Stimulated activated CD4-positive, alpha-beta T cell treated with anti-CD3 and anti-CD28 coated beads, TNF-alpha, amount 100 ng/mL, for 48 hours (primary cell): Measurements from ENCODE around the gene TMEM123.
"Not testable (repeated sequence)": the region's sequence is repeated elsewhere in the genome, so short reads cannot be mapped to it uniquely, and the experiment has no call there.

Experiments
- DNase-seq, 3 donors: peaks; one replicate each; pipeline ENCODE4 v3.0.0-alpha.2; 2020; ENCODE audit warnings: low read depth in 3 of 3

Gene TMEM123

DNA sequence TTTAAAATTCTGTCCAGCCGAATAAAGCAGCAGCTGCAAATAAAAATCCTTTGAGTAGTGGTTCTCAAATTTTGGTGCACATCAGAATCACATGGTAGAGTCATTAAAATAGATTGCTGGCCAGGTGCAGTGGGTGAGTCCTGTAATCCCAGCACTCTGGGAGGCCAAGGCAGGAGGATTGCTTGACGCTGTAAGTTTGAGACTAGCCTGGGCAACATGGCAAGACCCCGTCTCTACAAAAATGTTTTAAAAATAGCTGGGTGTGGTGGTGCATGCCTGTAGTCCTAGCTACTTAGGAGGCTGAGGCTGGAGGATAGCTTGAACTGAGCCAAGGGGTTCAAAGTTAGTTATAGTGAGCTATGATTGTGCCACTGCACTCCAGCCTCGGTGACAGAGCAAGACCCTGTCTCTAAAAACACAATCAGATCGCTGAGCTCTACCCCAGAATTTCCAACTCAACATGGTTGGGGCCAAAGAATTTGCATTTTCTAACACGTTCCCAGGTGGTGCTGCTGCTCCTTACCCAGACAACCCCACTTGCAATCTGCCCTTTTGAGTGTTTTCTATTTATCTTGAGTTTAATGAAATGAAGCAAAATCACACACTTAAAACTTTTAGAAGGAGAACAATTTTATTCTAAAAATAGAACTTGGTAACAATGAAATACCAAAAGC lies 56.7 kb downstream of the TMEM123 start:
- DNase-seq, result no peak

DNA sequence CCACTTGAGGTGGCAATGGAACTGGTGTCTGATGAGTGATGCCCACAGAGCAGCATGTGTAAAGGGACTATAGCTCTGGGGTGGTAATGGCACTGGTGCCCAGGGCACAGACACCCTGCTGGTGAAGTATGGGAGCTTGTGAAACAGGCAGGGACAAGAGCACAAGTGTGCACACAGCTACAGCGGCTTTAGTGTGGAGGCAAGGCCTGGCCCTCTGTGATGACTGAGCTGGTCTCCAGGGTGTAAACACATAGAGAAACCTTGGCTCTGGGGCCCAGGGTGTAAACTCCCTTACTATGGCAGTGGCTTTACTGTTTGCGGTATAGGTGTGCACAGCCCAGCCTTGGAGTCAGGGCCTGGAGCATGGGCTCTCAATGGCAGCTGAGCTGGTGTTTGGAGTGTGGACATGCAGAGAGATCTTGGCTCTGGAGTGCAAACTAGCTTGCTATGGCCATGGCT lies 59.3 kb downstream of the TMEM123 start:
- DNase-seq, result no peak

DNA sequence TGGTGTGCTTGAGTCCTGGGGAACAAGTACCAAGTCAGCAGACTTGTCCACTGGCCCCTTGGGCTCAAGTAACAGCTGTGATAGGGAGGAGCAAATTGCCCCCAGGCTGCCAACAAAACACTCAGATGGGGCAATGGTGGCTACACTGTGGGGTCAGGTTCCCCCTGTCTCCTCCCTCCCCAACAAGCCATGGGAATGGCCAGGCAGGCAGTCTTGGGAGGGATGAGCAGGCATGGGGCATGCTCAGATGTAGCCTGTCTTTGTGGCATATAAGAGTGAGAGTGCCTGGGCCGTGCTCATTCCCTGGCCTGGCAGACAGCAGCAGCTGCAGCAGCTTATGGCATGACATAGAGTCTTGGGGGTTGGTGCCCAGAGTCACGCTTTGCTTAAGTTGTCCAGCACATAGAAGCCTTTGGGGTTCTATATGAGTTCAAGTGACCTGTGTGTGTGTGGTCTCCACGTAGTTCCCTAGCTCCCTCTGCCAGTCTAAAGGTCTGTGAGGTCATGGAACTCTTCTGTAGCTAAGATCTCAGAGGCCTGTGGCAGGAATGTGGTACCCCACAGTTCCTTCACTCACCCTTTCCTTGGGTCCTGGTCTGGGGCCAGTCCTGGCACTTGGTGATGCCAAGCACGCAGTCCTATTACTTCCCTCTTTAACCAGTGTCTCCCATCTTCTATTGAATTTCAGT lies 60.9 kb downstream of the TMEM123 start:
- no peak for DNase-seq

DNA sequence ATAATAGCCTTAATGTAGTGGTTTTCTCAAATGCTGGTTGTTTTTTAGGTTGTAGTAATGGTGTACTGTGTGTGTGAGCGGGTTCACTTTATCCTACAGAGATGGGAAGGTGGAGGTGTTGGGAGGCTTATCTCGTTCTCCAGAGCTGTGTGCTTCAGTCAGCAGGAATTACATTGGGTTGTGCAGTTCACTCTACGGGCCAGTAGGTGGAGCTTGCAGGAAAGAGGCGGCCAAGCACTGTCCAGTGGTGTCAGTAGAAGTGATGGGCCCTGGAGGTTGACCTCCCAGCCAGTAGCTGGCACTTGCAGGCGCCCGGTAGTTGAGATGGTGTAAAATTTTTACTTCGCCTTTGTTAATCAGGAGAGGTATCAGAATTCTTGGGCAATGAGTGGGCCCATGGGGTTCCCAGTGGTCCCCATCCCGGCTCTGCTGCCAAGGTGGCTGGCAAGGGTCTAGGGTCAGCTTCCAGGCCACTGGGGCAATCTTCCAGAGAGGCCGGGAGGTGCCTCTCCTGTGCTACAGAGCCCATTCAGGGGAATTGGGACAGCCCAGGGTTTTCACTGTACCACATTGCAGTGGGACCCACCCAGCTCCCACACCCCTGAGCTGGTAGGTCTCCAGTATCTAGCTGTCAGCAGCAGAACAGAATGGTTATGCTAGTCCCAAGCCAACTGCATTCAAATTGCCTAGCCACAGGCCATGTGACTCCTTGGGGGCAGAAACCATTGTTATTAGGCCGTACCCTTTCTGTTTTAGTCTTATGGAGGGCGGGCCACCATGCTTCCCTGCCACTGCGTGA lies 61.7 kb downstream of the TMEM123 start:
- peak in 2 of 3 donors; percentile 23 to 28 for DNase-seq

DNA sequence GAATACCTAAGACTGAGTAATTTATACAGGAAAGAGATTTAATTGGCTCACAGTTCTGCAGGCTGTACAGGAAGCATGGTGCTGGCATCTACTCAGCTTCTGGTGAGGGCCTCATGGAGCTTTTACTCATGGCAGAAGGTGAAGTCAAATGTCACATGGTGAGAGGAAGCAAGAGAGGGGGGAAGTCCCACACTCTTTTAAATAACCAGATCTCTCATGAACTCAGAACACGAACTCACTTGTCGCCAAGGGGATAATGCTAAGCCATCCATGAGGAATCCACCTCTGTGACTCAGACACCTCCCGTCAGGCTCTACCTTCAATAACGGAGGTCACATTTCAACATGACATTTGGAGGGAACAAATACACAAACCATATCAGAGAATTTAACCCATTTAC lies 63.3 kb downstream of the TMEM123 start:
- DNase-seq, result no peak

DNA sequence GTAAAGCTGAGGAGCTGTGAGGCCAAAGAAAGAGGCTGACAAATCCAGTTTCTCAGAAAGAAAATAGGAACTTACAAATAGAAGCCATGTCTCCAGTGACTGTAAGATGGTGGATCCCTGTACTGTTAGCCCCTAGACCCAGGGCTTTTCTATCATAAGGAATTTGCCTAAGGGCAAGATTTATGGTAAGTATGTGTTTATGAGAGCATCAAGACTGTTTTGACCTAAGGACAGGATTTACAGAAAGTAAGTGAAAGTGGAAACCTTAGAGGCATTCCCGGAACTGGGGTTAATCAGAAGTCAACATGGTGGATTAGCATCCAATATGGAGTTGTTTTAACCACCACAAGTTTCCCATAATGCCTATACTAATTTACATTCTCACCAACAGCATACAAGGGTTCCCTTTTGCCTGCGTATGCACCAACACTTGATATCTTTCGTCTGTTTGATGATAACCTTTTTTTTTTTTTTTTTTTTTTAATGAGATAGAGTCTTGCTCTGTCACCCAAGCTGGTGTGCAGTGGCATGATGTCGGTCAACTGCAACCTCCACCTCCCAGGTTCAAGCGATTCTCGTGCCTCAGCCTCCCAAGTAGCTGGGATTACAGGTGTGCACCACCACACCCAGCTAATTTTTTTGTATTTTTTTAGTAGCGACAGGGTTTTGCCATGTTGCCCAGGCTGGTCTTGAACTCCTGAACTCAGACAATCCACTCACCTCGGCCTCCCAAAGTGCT lies 65.4 kb downstream of the TMEM123 start:
- DNase-seq, result no peak

DNA sequence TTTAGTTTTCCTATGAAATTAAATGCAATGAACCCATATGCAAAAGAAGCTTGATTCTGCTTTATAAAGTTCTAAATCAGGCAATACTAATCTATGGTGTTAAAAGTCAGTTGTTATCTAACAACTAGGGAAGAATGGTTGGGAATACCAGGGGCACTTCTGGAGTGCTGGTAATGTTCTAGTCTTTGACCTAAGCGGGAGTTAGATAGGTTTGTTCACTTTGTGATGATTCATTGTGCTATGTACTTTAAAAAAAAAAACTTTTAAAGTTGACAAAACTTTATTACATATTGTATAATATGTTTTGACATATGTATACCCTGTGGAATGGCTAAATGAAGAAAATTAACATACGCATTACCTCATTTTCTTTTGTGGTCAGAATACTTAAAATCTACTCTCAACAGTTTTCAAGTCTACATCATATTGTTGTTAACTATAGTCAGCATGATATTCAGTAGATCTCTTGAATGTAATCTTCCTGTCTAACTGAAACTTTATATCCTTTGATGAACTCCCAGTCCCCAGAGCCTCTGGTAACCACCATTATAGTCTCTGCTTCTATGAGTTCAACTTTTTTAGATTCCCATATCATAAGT lies 66.3 kb downstream of the TMEM123 start:
- no peak for DNase-seq

DNA sequence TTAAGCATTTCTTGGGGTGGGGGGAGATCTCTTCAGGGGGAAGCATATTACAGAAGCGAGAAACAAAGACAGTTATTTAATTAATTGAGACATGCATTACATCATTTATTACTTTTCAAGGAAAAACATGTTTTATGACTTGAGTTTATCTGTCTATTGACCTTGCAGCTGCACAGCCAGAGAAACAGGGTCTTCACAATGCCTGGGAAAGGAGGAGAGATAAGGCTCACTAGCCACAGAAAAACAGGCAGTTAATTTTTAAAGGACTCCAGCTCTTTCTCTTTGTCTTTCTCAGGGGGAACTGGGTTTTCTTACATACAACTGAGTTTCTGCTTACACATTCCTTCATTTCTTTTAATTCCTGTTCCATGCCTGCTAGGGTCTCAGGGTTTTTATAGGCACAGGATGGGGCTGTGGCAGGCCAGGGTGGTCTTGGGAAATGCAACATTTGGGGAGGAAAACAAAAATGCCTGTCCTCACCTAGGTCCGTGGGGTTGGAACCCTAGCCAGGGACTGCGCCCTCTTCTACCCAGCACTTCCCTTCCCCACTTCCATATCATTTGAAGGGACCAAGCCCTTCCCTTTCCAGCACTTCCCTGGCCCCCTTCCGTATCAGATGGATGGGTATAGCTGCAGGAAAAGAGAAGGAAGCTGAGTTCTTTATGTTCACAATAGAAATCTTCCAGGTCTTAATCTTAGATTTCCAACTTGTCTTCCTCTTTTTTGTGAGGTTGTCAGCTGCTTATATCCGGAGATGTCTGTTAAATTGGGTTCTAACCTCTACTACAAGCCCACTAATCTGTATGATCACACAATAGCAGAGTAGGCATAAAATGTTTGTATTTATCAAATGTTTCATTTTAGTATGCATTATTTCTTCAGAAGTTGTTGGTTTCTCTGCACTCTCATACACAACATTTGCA lies 67.2 kb downstream of the TMEM123 start:
- no peak for DNase-seq

DNA sequence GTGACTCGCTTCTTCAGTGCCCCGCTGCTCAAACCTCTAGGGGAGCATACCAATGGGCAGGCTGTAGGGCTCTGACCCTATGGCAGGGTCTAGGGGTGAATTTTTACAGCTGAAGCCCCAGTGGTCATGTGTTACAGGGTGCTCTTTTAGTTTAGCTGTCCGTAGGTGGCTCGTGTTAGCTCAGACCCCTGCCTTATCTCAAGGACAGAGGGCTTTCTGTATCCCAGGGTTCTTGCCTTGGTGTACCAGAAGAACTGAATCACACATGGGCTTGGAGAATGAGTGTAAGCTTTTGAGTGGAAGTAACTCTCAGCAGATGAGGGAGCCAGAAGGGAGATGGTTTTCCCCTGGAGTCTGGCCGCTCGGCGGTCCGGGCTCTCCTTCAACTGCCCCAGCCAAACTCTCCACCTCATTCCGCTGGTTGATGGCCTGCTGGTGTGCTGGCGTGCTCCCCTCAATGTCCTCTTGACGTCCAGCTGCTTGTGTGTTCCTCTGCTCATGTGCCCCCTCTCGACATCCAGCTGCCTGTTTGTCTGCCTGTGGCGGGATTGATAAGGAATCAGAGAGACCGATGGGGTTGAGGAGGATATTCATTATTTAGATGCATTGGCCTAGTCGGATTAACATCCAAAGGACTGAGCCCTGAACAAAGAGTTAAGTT lies 68.0 kb downstream of the TMEM123 start:
- DNase-seq, result no peak

DNA sequence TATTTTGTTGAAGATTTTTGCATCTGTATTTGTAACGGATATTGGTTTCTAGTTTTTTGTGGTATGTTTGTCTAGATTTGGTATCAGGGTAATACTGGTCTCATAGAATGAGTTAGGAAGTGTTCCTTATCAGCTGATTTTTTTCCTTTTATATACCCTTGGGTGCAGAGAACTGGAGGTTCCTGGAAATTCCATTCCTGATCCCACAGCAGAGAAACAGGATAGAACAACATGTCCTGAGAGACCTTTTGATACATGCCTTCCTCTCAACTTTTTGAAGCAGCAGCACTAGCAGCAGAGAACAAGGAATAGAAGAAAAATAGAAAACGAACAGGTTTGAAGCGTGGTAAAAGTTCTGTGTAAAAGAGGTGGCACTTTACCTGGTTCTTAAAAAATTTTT lies 68.7 kb downstream of the TMEM123 start:
- no peak for DNase-seq

DNA sequence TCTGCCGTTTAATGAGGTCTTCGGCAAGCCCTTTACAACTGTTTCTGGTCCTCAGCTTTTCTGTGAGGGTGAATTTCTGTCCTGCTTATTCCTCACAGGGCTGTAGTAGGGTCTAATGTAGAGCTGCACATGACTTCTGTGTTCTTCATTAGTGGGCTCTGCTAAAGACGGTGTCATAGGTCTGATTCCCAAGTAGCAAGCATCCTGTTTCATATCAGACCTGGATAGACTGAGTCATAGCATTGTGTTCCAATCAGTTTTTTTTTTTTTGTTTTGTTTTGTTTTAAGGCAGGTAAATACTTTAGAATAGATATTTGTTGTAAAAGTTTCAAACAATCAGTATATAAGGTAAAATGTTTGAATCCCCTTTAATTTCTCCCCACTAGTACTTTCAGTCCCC lies 70.2 kb downstream of the TMEM123 start:
- no peak for DNase-seq

DNA sequence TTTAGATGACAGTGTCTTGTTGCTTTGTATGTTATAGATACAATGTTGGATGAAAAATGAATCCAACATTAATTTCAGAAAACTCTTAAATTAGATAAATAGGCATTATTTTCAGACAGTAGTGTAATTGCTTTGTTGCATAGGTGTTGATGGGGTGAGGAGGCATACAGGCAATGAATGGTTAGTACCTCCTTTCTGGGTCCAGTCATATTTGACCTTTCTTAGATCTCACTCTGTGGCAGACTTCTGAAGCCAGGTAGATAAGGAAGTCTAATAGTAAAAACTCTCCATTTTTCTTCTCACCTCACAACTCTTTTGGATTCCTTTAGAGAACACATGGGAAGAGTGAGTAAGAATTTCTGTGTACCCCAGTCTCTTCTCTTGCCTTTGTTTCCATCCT lies 73.7 kb downstream of the TMEM123 start:
- DNase-seq, result no peak

DNA sequence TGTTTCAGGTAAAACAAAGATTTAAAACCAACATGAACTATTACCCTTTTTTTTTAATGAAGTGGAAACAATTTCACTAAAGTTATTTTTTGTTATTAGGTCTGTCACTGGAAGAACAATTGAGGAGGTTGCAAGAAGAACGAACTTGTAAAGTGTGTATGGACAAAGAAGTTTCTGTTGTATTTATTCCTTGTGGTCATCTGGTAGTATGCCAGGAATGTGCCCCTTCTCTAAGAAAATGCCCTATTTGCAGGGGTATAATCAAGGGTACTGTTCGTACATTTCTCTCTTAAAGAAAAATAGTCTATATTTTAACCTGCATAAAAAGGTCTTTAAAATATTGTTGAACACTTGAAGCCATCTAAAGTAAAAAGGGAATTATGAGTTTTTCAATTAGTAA lies 74.7 kb downstream of the TMEM123 start:
- DNase-seq, result no peak

DNA sequence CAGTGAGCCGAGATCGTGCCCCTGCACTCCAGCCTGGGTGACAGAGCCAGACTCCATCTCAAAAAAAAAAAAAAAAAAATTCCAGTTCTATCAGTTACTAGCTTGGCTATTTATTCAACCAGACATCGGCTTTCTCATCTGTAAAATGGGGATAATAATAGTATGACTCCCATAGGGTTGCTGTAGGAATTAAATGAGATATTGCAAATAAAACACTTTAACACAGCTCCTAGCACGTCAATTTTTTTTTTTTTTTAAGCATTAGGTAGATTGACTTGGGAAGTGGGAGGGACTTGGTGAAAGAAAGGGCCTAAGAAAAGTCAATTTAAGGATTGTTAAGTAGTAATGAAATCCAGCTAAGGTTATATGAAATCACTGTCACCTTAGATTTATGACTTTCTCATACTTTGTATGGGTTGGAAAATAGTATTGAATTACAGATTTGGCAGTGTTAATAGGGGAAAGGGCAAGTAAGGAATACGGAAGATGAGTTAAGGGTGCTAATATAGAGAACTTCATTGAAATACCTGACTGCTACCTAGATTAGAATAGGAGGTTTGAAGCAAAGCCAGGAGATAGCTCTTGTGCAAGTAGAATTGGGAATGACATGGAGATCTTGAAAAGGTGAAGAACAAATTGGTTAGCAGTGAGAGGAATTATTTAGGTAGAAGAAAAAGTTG lies 76.7 kb downstream of the TMEM123 start:
- no peak for DNase-seq

DNA sequence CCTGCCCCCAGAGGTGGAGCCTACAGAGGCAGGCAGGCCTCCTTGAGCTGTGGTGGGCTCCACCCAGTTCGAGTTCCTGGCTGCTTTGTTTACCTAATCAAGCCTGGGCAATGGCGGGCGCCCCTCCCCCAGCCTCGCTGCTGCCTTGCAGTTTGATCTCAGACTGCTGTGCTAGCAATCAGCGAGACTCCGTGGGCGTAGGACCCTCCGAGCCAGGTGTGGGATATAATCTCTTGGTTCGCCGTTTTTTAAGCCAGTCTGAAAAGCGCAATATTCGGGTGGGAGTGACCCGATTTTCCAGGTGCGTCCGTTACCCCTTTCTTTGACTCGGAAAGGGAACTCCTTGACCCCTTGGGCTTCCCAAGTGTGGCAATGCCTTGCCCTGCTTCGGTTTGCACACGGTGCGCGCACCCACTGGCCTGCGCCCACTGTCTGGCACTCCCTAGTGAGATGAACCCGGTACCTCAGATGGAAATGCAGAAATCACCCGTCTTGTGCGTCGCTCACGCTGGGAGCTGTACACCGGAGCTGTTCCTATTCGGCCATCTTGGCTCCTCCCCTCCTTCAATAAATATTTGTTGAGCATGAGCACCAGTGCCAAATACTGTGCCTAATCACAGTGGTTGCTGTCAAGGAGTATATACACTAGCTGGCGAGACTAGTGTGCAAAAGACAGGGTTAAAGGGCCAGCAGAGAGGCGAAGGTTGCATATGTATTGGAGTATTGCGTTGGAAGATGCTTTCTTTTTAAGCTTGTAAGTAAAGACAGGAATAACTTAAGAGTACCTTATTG lies 77.7 kb downstream of the TMEM123 start:
- DNase-seq, result not testable (repeated sequence)

DNA sequence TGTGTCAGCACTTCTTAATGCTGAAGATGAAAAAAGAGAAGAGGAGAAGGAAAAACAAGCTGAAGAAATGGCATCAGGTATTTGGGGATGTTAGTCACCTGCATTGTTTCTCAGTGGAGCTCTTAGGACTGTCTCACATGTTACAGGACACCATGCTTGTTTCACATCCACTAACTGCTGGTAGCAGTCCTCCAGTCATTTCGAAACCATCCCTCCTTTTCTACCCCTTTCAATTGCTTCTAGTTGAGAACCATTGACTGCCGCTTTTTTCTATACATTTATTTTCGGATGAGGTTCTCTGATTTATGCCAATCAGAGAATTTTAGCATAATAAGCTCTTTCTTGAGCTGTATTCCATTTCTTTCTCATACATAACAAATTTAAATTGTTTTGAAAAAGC lies 84.1 kb downstream of the TMEM123 start:
- DNase-seq, result no peak

DNA sequence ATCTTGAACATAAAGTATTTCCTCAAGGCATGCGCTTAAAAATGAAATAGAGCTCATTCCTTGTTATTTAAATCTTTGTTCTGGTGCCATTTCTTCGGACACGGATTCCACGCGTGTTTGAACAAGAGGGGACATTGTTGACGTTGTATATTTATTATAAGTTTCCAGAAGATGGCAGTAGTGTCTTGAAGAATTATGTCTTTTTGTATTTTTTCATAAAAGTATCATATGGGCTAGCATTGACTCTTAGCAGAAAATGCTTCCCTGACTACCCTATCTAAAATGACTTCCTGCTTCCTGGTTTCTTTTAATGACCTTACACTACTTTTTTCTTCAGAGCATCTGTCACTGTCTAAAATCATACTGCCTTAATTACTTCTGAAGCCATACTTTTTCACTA lies 85.2 kb downstream of the TMEM123 start:
- no peak for DNase-seq

DNA sequence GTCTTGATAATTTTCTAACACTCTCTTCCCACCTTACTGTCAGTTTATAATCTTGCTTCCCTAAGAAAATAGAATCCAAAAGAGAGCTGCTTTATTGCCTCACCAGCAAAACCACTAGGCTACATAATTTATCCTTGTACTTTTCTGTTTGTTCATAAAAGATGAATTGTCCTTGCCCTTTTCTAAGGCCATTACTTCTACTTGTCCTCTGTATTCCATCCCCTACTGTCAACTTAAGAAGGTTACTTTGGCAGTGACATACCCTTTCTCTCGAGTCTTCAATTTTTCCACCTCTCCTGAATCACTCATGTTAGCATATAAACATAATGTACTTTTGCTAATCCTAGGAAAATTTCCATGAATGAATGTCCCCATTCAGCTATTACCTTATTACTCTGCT lies 87.6 kb downstream of the TMEM123 start:
- DNase-seq, result no peak
